Prostate gland (tissue), 2 donors: ENCODE results near the gene TSPAN1.

Experiments used
- CTCF ChIP-seq, 4 experiments: fragments of 200-600 bp in 2 of 4; fragments of 450-650 bp in 2 of 4; sonication (generic) in 2 of 4; IDR thresholded peaks; 1 replicate in 3 of 4; 2 replicates in 1 of 4; pipeline ENCODE4 v1.5.1; 2016 to 2019; ENCODE audit warnings: antibody characterized with exemption in 4 of 4, mild to moderate bottlenecking in 2 of 4, moderate library complexity in 2 of 4
- POLR2A ChIP-seq: fragments of 450-650 bp; IDR thresholded peaks from one replicate; pipeline ENCODE4 v1.6.1; 2016; ENCODE audit warnings: antibody characterized with exemption, mild to moderate bottlenecking

- TF ChIP-seq CTCF (IDR thresholded peaks at IDR 0.05) (no peak), POLR2A (no peak)
These were observed 14.7 kb upstream of the TSPAN1 start for GRCh38 chr1:46160212-46160611.
